ENCODE data around the gene RETREG1.

The RETREG1 gene

DNA sequence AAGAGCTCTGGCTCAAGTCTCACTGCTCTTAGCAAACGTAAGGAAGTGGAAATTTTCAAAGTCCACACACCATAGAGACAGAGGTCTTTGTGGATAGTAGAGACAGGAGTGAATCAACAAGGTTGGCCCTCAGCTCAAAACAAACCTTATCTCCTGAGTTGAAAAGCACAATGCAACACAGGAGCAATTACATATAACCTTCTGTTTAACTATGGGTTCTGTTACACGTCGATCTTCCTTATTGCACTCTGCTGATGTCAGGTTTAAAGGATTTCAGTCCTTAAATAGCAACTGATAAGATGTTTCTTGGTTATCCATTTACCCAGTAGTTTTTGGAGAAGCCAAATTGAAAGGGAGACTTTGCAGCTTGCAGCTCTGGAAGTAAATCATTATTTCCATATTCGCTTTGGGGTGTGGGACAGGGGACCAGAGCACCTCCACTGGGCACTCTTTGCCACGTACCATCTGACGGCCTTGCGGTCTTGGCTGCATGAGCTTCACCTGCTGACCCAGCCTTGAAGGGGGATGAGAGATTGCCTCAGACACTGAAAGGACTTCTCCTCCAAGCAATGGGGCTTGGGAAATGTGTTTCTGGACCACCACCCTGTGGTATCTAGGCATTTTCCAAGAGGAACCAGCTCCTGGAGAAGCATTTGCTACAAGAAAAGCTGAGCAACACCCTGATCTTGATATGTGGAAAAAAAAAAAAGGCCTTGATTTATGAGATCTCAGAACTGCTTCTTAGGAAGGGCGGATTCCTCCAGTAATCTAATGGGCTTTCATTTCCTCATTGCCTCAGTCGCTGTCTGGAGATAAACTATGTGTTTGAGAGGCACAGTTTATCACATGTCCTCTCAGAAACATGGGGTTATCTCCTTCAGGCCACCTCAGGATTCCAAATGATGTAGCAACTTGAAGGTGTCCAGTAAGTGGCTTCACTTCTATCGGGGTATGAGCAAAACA lies 95.0 kb downstream of the RETREG1 start:
- no peak for DNase-seq

DNA sequence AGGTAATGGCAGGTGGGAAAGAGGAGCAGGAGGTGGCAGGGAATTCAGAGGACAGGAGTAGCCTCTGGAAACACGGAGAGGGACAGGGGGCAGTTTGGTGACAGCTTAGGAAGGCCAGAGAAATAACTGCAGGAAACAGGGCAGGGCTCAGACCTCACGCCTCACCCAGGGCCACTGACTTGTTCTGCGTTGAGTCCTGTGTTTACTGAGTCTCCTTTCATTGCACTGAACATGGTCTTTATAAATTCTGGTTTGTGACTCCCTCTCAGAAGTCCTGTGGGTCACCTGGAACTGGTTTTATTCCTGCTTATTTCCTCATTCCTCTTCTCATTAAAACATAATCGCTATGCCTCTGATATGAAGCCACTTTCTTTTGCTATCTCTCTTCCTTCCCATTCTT lies 96.0 kb downstream of the RETREG1 start:
- DNase-seq, result peak in 1 of 2 experiments; percentile 43

DNA sequence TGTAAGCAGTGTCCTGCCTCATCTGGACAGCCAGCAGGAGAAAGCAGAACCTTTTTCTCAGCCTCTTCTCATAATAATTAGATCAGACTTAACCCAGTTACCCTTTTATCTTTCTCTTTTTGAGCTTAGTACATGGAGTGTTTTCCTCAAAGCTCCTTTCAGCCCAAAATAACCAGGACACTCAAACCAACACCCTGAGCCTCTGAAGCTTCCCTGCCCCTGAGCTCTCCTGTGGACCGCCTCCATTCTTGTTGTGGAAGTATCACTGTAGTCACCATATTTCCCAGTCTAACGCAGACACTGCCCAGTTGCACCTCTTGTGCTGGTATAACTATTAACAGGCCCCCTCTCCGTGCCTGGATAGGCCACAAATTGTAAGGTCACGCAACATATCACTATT lies 97.4 kb downstream of the RETREG1 start:
- DNase-seq, result no peak

DNA sequence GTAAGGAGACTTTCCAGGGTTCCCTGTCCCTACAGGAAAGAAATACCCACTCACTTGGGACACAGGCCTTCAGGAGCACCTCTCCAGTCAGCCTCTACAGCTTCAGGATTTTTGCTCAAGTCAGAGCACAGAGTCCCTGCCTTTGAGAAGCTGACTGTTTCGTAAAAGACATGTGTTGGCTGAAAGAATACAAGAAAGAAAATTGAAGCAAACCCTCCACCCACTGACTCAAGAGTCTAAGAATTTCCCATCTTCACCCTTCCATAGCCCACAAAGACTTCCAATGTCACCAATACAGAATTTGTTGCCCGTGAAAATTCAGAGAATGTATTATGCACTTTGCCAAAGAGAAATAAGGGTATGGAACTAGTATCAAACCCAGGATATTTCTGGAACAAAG lies 98.2 kb downstream of the RETREG1 start:
- DNase-seq, result no peak

DNA sequence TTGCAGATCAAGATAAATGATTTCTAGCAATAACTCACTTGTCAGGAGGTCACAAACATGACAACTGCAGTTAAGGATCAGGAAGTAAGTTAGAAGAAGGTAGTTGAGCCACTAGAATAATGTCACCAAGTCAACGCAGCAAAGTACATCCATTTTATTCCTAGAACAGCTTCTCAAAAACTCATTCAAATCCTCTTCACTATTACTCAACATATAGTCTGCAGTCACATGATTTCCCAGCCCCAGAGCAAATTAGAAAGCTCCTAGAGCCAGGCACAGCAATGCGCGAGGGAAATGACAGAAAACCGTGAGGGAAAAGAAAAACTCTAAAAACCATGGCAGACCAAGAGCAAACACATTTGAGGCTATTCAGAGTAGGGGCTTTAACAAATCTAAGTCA lies 101.3 kb downstream of the RETREG1 start:
- DNase-seq, result no peak

DNA sequence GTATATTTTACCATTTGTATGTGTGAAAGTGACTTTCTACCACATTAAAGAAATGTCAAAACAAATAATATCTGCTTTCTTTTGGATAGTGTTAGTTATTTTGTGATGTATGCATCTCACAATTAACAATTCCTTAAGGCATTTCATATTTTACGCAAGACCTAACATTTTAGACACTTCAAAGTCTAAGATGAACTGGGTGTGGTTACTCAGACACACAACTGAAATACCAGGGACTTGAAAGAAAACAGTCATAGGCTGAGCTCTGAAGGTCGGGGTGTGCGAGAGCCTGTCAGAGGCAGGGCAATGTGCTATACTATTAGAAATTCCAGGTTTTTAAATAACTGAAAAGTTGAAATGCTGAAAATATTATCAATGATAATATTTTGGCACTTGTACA lies 106.7 kb downstream of the RETREG1 start:
- no peak for DNase-seq

DNA sequence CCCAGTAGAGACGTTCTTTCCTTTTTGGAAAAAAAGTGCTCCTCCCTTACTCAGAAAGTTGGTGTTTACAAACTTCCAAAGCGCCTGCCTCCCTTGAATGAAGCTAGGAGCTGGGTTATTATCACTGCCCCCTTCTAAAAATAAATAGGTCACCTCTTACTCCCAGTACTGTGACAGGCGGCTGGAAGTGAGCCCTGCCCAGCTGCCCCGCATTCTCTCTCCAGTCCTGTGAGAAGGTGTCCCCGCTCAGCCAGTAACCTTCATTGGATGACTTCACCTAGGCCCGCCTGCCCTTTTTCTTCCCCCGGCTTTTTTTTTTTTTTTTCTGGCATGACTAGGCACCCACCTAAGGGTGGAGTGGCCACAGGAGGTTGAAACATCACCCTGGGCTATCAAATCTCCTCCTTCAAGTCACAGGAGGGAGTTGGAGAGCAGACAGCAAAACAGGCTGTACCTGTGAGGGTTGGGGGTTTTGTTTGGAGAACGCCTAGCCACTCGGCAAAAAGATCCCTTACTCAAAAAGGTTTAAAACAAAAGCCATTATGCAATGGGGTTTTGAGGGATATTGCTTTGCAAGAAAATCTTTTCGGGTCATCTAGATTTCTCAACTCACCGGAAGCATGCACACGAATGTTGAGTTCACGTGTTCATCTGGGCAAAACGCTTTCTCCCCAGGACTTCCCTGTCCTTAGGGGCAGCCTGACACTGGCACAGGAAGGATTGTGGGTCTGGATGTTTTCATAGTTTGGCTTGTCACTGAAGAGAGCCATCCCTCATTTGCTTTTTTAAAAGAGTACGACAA lies 107.9 kb downstream of the RETREG1 start:
- peak; percentile 69 to 71 for DNase-seq

DNA sequence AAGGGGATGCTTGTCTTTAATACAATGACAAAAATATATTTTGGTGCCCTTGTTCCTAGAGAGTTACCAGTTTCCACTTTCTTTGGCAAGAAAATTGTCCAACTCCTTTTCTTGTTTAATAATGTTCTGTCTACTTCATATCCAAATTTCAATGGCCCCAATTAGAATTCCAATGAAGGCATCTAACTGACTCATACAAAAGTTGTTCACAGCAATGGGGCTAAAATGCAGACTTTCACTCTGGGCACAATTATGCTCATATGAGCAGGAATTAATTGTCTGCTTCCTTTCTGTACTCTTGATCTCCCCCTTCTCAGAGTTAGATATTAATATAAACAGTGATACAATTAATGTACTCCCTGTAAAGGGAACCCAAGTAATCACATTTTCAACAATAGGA lies 109.1 kb downstream of the RETREG1 start:
- no peak for DNase-seq

DNA sequence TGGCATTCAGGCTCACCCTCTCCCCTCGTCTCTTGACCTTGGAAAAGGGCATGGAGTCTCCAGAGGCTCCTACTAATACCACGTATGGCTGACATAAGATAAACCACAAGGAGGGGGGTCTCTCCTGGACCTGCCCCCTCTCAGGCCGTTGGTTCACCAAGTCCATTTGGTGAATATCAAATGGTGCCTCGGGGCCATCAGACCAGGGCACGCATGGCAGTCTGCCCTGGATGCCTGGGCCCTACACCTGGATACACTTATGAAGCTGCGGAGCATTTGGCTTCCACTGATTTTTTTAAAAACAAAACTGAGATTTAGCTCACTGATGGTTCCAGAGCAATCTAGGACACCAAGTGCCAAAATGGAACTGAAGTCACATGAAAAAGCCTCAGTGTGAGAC lies 110.9 kb downstream of the RETREG1 start:
- DNase-seq, result no peak

DNA sequence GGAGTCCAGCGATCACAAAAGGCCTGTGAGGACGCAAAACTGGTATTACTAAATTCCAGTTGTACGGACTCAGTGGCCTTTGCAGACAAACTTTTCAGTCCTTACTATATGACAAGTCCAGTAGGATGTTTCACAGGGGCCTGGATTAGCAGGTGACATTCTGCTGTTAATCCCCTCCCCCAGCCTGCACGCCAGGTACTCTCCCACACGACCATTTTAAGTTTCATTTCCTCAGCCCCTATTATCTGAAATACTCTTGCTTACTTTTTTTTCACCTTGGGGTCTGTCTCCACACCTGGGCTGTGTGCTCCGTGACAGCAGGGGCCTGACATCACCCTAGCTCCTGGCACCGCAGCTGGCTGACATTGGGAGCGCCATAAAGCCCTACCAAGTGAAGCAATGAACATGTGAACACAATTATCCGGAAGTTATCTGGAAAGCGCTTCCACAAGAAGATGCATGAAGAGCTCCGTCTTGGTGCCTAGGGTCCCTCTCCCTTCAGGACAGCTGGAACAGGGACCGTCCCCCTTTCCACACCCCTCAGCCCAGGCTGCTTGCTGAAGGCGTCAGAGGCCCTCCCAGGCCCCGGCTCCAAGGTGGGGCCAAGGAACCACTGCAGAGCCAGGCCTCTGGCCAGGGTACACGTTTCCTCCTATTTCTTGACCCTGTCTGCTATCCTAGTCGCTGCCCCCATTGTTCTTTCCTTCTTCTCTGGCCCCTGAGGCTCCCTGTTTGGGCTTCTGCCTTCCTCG lies 111.5 kb downstream of the RETREG1 start:
- no peak for DNase-seq

DNA sequence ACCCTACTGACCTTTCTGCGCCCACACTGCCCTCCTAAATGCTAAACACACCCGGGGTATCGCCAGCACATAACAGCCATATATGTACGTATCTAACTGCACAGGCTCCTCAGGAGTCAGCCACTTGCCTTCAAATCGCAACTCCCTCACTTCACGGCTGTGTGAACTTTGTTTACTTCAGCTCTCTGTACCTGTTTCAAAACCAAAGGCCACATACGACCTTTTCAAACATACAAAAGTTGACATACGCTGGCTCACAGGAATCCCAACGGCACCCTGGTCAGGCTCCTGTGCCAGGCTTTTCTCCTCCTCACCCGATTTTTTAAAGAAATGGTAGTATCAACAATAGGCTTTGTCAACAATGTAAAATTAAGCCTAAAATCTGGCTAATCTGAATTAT lies 112.2 kb downstream of the RETREG1 start:
- no peak for DNase-seq

DNA sequence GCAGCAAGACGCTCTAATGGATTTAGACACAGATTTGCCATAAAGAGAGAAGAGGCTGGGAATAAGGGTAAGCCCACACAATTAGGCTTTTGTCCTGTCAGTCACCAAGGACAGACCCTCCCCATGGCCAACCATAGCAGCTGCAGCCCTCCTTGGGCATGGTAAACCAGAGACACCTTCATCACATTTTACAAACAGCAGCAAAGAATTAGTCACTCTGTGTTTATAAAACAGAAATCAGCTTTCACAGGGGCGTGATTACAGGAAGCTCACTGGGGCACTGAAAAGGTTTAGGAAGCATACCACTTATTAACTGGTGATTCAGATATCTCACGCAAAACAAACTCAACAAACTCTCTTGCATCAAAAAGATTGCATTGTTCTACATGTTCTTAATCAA lies 113.9 kb downstream of the RETREG1 start:
- DNase-seq, result no peak

DNA sequence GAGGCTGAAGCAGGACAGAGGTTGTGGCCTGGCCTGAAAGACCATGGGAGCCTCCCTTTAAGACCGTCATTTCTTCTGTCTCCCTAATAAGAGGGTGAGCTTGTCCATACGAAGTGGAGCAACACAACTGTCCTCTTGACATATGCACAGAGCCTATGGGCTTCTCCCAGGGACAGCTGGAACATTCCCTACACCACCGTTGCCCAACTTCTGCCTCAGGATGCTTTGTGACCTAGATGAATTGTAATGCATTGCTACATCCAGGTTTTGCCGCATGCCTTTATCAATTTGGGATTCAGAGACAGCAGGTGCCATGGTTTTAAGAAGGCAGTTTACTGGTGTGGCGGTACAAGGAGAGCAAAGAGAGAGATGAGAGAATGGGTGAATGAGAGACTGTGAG lies 116.8 kb downstream of the RETREG1 start:
- DNase-seq, result no peak

DNA sequence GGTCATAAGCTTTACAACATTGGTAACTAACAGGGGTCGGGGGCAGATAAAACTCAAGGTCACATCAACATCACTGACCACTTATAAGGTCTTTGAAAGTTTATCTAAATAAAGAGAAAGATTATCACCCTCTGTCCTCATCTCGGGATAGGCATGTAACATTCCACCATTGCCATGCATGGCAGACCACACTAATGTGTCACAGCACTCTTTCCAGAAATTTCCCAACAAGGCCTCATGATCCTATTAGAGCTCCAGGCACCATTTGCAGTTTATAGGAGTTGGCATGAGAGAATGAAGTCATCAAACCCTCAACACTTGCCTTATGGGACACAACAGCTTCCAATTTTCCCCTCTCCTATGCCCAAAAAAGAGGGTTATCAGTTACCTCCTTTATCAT lies 119.3 kb downstream of the RETREG1 start:
- no peak for DNase-seq

DNA sequence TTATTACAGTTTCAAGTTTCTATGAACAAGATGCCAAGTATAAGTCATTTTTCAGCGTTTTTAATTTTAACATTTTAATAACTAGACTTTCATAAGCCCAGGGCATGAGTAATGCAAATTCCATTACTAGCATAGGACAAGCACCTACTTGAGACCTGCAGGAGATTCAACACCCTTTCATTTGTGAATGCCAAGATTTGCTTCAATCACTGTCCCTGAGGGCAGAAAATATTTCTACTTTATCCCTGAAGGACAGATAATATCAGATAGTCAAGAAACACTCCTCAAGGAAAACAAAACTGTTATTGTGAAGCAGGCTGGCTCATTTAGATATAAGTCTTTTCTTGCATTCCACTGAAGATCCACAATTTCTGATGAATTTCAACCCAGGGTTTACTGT lies 123.5 kb downstream of the RETREG1 start:
- DNase-seq, result no peak

DNA sequence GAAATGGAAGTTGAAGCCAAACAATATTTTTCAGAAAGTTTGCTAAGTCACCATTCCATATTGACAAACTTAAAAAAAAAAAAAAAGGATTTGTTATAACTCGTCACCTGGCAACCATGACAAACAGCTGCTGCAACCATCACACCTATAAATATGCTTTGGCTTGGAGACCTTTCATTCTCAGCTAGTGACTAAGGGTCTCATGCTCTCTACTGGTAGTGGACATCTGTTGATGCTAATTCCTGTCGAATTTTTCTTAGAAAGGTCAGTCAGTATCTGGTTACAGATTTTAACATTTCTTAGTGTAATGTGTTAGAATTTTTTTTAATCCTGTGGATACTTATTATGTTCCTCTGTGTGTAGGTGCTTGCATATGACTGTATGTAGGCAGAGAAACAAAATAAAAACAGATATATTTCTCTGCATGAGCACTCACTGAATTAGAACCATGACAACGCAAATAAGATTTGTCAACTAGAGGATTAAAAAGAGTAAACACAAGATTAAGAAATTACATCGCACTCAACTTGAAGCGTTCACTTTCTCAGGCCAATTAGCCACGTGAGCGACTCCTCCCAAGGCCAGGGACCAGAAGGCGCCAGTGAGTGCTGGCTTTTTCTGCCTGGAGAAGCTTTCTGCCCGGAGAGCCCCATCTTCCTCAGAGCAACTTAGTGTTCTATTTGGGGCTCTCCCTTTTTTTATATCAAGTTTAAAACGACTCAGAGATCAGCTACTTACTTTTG lies 124.2 kb downstream of the RETREG1 start:
- peak; percentile 46 to 49 for DNase-seq

DNA sequence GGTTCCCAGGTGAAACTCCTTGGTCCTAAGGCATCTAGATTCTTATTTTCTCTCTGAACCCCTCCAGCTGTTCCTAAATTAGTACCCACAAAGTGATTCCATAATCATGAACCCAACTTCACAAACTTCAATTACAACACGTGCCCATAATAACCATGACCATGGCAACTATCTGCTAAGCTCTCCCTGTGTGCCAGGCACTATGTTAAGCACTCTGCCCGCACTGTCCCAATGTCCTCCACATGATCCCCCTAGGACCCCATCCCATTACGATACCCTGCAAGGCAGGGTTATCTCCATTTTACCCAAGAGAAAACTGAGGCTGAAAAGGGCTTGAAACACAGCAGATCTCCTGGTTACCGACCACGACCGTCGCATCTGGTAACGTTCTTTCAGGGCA lies 125.9 kb downstream of the RETREG1 start:
- no peak for DNase-seq

DNA sequence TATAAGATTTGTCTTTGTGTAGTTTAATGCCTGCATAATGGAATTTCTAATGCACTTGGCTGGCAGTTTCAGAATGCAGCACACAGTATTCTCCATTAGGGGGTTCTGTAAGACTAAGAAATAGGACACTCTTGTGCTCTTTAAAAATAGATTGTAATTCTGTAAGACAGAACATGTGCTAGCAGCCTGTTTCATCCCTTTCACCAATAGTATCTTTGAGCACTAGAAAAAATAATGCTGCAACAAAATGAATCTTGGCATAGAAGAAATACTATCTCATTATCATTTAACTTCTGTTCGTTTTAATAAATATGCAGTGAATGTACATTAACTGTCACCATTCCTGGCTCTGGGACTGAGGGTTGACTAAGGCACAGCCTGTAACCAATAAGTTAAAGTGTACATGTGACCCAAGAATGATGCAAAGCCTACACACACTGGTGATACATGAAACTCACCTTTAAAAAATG lies 127.4 kb downstream of the RETREG1 start:
- DNase-seq, result peak; percentile 53 to 70

DNA sequence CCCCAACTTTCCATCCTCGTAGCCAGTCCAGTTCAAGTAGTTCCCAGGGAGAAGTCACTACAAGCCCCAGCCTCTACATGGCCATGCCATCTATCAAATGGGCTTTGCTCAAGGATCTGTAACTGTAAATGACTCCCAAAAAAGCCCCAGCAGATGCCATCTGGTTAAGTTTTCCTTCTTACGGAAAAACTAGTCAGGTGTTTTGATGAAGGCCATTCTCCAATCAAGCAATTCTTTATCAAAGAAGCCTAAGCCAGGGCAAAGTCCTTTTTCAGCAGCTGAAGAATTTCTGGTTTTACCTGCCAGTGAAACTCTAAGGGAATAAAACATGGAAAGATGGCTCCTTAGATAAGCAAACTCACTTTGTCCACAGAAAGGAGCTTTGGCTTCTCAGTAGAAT lies 129.3 kb downstream of the RETREG1 start:
- no peak for DNase-seq

DNA sequence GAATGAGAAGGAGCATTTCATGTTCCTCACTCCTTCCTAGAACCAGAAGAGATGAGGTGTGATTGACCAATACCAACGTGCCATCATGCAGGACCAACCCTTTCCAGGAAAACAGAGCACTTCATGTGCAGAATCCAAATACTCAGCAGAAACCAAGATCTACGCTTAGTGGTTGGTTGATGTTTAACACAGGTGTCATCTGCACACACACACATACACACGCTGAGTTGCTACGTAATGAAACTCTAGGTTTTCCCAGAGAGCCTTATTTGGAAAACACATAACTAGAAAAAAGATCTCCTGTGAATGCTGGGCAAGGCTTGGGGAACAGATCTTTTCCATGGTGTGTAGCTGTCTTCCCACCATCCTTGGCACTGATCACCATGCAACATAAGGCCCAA lies 130.1 kb downstream of the RETREG1 start:
- no peak for DNase-seq

DNA sequence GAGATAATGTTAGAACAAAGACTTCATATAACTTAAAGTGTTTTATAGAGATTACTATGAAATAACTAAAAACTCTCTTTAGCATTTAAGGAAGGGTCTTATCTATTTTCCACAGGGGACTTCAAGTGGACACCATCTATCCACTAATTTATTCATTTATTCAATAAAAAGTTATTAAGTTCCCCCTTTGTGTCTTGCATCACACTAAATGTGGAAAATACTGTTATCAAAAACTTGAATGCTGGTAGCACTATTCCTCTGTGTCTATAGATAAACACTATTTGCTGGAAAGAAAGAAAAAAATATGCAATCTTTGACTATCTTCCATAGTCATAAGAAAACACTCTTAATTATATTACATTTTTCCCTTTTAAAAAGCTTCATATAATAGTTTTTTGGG lies 131.1 kb downstream of the RETREG1 start:
- no peak for DNase-seq

DNA sequence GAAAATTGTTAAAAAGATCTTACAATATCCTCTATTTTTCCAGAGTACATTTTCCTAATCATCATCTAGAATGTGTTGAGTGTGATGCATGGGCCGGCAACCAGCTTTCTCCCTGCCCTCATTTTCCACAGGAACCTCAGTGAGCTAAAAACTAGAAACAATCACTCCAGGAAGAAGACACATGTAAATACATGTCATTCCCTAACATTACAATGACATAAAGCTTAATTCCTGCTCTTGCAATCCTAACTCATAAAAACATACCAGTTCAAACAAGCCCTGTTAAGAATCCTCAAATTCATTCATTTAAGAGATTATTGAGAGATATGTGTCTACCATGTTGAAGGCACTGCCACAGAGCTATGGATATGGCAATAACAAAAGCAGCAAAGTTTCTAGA lies 132.7 kb downstream of the RETREG1 start:
- no peak for DNase-seq
